Stimulated activated CD4-positive, alpha-beta T cell treated with anti-CD3 and anti-CD28 coated beads, TNF-alpha, amount 100 ng/mL, for 1 hour (primary cell): ENCODE data around the gene USP30.
"Not testable (repeated sequence)": the region's sequence is repeated elsewhere in the genome, so short reads cannot be mapped to it uniquely, and the experiment has no call there.

Experiments
- DNase-seq, 3 donors: peaks; one replicate each; pipeline ENCODE4 v3.0.0-alpha.2; 2020; ENCODE audit warnings: low read depth in 3 of 3, low spot score in 1 of 3

USP30 gene

GRCh38 chr12:109052097-109052413, 321 bp upstream of the USP30 start:
- no peak for DNase-seq

- DNase-seq, result no peak
These were observed 1.2 kb downstream of the USP30 start for GRCh38 chr12:109053382-109054123.

GRCh38 chr12:109054124-109054513, 1.7 kb downstream of the USP30 start:
- DNase-seq, result not testable (repeated sequence)

- no peak for DNase-seq
These were observed 2.1 kb downstream of the USP30 start for GRCh38 chr12:109054520-109054919.

- DNase-seq, result no peak
These were observed 4.5 kb downstream of the USP30 start for GRCh38 chr12:109056891-109057290.

GRCh38 chr12:109057376-109057775, 5.0 kb downstream of the USP30 start:
- no peak for DNase-seq

GRCh38 chr12:109058773-109059172, 6.4 kb downstream of the USP30 start:
- DNase-seq, result no peak

- no peak for DNase-seq
These were observed 11.8 kb downstream of the USP30 start for GRCh38 chr12:109064143-109064542.

- no peak for DNase-seq
These were observed 12.9 kb downstream of the USP30 start for GRCh38 chr12:109065154-109065852.

GRCh38 chr12:109065853-109066193, 13.4 kb downstream of the USP30 start:
- no peak for DNase-seq

GRCh38 chr12:109069307-109070271, 17.2 kb downstream of the USP30 start:
- no peak for DNase-seq

- DNase-seq, result no peak
These were observed 22.5 kb downstream of the USP30 start for GRCh38 chr12:109074866-109075265.

- no peak for DNase-seq
These were observed 30.4 kb downstream of the USP30 start for GRCh38 chr12:109082751-109083150.

- no peak for DNase-seq
These were observed 32.0 kb downstream of the USP30 start for GRCh38 chr12:109084425-109084824.

- no peak for DNase-seq
These were observed 33.2 kb downstream of the USP30 start for GRCh38 chr12:109085590-109085989.

GRCh38 chr12:109087250-109087649, 34.9 kb downstream of the USP30 start:
- no peak for DNase-seq

GRCh38 chr12:109088818-109089217, 36.4 kb downstream of the USP30 start:
- DNase-seq, result no peak

GRCh38 chr12:109089683-109090082, 37.3 kb downstream of the USP30 start:
- no peak for DNase-seq

- no peak for DNase-seq
These were observed 40.2 kb downstream of the USP30 start for GRCh38 chr12:109092497-109093021.

- DNase-seq, result peak; percentile 82 to 91 (median 89)
These were observed 40.9 kb downstream of the USP30 start, which contains the start of gene ALKBH2 for GRCh38 chr12:109093022-109093918. Gene ALKBH2 (minus strand): TSS chr12:109093472. CDS start chr12:109092786, 686 bp downstream.

- DNase-seq, result no peak
These were observed 44.7 kb downstream of the USP30 start for GRCh38 chr12:109097140-109097434.
